A549 (cell line): Measurements from ENCODE around the gene TTC4. TPM values are rescaled to one million over a fixed set of nuclear protein-coding genes. Genes with fewer than 3 reads are reported as not detected.
A peak's percentile ranks its signal among the peaks of the same experiment; 100 is the strongest.

Experiments
- ATAC-seq, 2 experiments: fragments of 200-7000 bp in 1 of 2; fragments of >200 bp in 1 of 2; cut with Nextera tagmentation in 1 of 2; cut with Tn5 transposase in 1 of 2; 3 replicates each; pipeline versions ENCODE4 v1.8.0 to v1.9.1; 2018 to 2020; ENCODE audit warnings: mild to moderate bottlenecking in 1 of 2, moderate library complexity in 1 of 2
- CTCF ChIA-PET: fragments of 300-600 bp; sonication (Branson Sonifier 250); formaldehyde crosslinking; extraction: SDS; loops from one replicate; lab custom pipeline; 2021; ENCODE audit warnings: antibody characterized with exemption, inconsistent platforms; lab: Yijun Ruan, JAX
- POLR2A ChIA-PET: fragments of 350-600 bp; formaldehyde crosslinking; extraction: SDS; loops from one replicate; lab custom pipeline; 2021; ENCODE audit warnings: antibody characterized with exemption, inconsistent platforms; lab: Yijun Ruan, JAX
- DNase-seq, 2 experiments: peaks; one replicate each; pipeline versions ENCODE4 v3.0.0 to v3.0.0-alpha.2; 2011 to 2016; ENCODE audit warnings: low read depth in 1 of 2, low spot score in 1 of 2
- FAIRE-seq: peaks from 2 replicates; lab custom pipeline; 2011; peaks lifted over from hg19 to GRCh38; lab: Jason Lieb, UNC
- H3K27ac ChIP-seq, 2 experiments: fragments of >200 bp; sonication (Bioruptor Twin); formaldehyde crosslinking; 3 replicates each; pipeline ENCODE4 v1.5.1; 2016 to 2017
- H3K4me1 ChIP-seq: fragments of >200 bp; sonication (Bioruptor Twin); formaldehyde crosslinking; 3 replicates; pipeline ENCODE4 v1.6.1; 2016
- H3K4me2 ChIP-seq: fragments of >200 bp; sonication (Bioruptor Twin); formaldehyde crosslinking; 3 replicates; pipeline ENCODE4 v1.6.1; 2016
- H3K4me3 ChIP-seq: fragments of >200 bp; sonication (Bioruptor Twin); formaldehyde crosslinking; 3 replicates; pipeline ENCODE4 v1.5.1; 2016
- H3K9me3 ChIP-seq: fragments of >200 bp; sonication (Bioruptor Twin); formaldehyde crosslinking; 3 replicates; pipeline ENCODE4 v1.6.1; 2016
- BCL3 ChIP-seq: fragments of >200 bp; sonication (Bioruptor Twin); formaldehyde crosslinking; IDR thresholded peaks from 3 replicates; pipeline ENCODE4 v1.6.1; 2016
- CBX8 ChIP-seq: fragments of 200-600 bp; sonication (generic); IDR thresholded peaks from 2 replicates; pipeline ENCODE4 v1.6.1; 2016
- CEBPB ChIP-seq, 2 experiments: fragments of >200 bp in 1 of 2; sonication (Bioruptor Twin) in 1 of 2; formaldehyde crosslinking in 1 of 2; IDR thresholded peaks; 2 replicates each; pipeline ENCODE4 v1.6.1; 2012 to 2016
- CHD4 ChIP-seq: fragments of 200-600 bp; sonication (generic); IDR thresholded peaks from 2 replicates; pipeline ENCODE4 v1.6.1; 2016; ENCODE audit warnings: antibody characterized with exemption, mild to moderate bottlenecking, borderline replicate concordance
- EP300 ChIP-seq, 2 experiments: fragments of >200 bp; sonication (Bioruptor Twin); formaldehyde crosslinking; IDR thresholded peaks; 2 replicates in 1 of 2; 3 replicates in 1 of 2; pipeline ENCODE4 v1.6.1; 2016 to 2017
- ESRRA ChIP-seq: fragments of 150-350 bp; IDR thresholded peaks from 2 replicates; pipeline ENCODE4 v1.6.1; 2014; ENCODE audit warnings: mild to moderate bottlenecking, low read length, borderline replicate concordance
- FOSL2 ChIP-seq, 2 experiments: fragments of 450-650 bp in 1 of 2; fragments of >200 bp in 1 of 2; sonication (Bioruptor Twin) in 1 of 2; formaldehyde crosslinking; IDR thresholded peaks; 2 replicates each; pipeline versions ENCODE4 v1.5.0 to v1.6.1; 2016 to 2020; ENCODE audit warnings: mild to moderate bottlenecking in 1 of 2, moderate library complexity in 1 of 2
- FOXS1 ChIP-seq: fragments of 250-450 bp; sonication (Bioruptor Pico); IDR thresholded peaks from 2 replicates; pipeline ENCODE4 v1.5.0; 2020; ENCODE audit warnings: mild to moderate bottlenecking, moderate library complexity
- GATA3 ChIP-seq: IDR thresholded peaks from 2 replicates; pipeline ENCODE4 v1.6.1; 2012; ENCODE audit warnings: borderline replicate concordance
- HDAC2 ChIP-seq: fragments of 200-600 bp; sonication (generic); IDR thresholded peaks from 2 replicates; pipeline ENCODE4 v1.6.1; 2016
- HOXA7 ChIP-seq: fragments of 250-450 bp; sonication (Bioruptor Pico); IDR thresholded peaks from 2 replicates; pipeline ENCODE4 v1.5.0; 2020; ENCODE audit warnings: mild to moderate bottlenecking, moderate library complexity
- HOXB13 ChIP-seq: fragments of 250-450 bp; sonication (Bioruptor Pico); IDR thresholded peaks from 2 replicates; pipeline ENCODE4 v1.5.0; 2020; ENCODE audit warnings: low read depth, mild to moderate bottlenecking, moderate library complexity
- KDM1A ChIP-seq: fragments of 200-600 bp; sonication (generic); IDR thresholded peaks from 2 replicates; pipeline ENCODE4 v1.6.1; 2016; ENCODE audit warnings: low read depth, mild to moderate bottlenecking
- KDM5A ChIP-seq: fragments of 200-600 bp; sonication (generic); IDR thresholded peaks from 2 replicates; pipeline ENCODE4 v1.6.1; 2016; ENCODE audit warnings: antibody characterized with exemption, mild to moderate bottlenecking
- MAFK ChIP-seq: fragments of 450-650 bp; IDR thresholded peaks from 2 replicates; pipeline ENCODE4 v1.6.1; 2014; ENCODE audit not compliant: partially characterized antibody
- NFE2L2 ChIP-seq: fragments of 150-350 bp; conservative IDR thresholded peaks from 2 replicates; pipeline ENCODE4 v1.6.1; 2014; ENCODE audit warnings: low read length
- POLR2AphosphoS2 ChIP-seq: conservative IDR thresholded peaks from 2 replicates; pipeline ENCODE4 v1.6.1; 2012; ENCODE audit warnings: low read length, improper control_type of control experiment, inconsistent platforms
- RAD21 ChIP-seq, 2 experiments: fragments of >200 bp in 1 of 2; sonication (Bioruptor Twin) in 1 of 2; formaldehyde crosslinking in 1 of 2; IDR thresholded peaks in 1 of 2; conservative IDR thresholded peaks in 1 of 2; 2 replicates in 1 of 2; 3 replicates in 1 of 2; pipeline ENCODE4 v1.6.1; 2012 to 2018; ENCODE audit warnings: inconsistent platforms in 1 of 2
- RCOR1 ChIP-seq: fragments of 150-350 bp; IDR thresholded peaks from 2 replicates; pipeline ENCODE4 v1.6.1; 2014; ENCODE audit warnings: antibody characterized with exemption, low read length, low read depth
- RNF2 ChIP-seq: fragments of 200-600 bp; sonication (generic); IDR thresholded peaks from 2 replicates; pipeline ENCODE4 v1.6.1; 2016; ENCODE audit warnings: low read depth, mild to moderate bottlenecking, antibody characterized with exemption, moderate library complexity, borderline replicate concordance
- SMC3 ChIP-seq: fragments of >200 bp; sonication (Bioruptor Twin); formaldehyde crosslinking; IDR thresholded peaks from 3 replicates; pipeline ENCODE4 v1.6.1; 2018; ENCODE audit warnings: inconsistent platforms
- TFCP2L1 ChIP-seq: fragments of 250-450 bp; sonication (Bioruptor Pico); IDR thresholded peaks from 2 replicates; pipeline ENCODE4 v1.5.0; 2021; ENCODE audit warnings: mild to moderate bottlenecking
- TP53 ChIP-seq: fragments of 250-450 bp; sonication (Bioruptor Pico); IDR thresholded peaks from 2 replicates; pipeline ENCODE4 v1.5.0; 2021; ENCODE audit warnings: mild to moderate bottlenecking, moderate library complexity
- WGBS: methylation state at CpG from one replicate; pipeline ENCODE4 v1.1.6; 2017; ENCODE audit errors: missing lambda C conversion rate; 5-methylcytosine and 5-hydroxymethylcytosine counted together
- polyA plus RNA-seq, 4 experiments: library from polyadenylated mRNA; depleted of rRNA in 3 of 4; stranded (reverse); fragments of >200 nt; fragmentation: RNase III in 1 of 4; extraction: RNeasy Plus Mini Kit Qiagen cat#74134 plus additional on column Dnase treatment in 1 of 4; gene quantifications; 2 replicates in 3 of 4; 3 replicates in 1 of 4; pipeline ENCODE4 v1.2.3, GENCODE V29; 2011 to 2017
- TF ChIP-seq, protein P1 (sequence below): fragments of >200 bp; sonication (Bioruptor Twin); formaldehyde crosslinking; IDR thresholded peaks from 3 replicates; pipeline ENCODE4 v1.5.1; 2016
- TF ChIP-seq, protein P2 (sequence below): fragments of 250-450 bp; sonication (Bioruptor Pico); IDR thresholded peaks from 2 replicates; pipeline ENCODE4 v1.5.0; 2020; ENCODE audit warnings: low read depth, mild to moderate bottlenecking, moderate library complexity

The TTC4 gene
- polyA plus RNA-seq, 2 of the 4 experiments (the other 2 are of a cell fraction) = 20.4 to 27.1 TPM

DNA sequence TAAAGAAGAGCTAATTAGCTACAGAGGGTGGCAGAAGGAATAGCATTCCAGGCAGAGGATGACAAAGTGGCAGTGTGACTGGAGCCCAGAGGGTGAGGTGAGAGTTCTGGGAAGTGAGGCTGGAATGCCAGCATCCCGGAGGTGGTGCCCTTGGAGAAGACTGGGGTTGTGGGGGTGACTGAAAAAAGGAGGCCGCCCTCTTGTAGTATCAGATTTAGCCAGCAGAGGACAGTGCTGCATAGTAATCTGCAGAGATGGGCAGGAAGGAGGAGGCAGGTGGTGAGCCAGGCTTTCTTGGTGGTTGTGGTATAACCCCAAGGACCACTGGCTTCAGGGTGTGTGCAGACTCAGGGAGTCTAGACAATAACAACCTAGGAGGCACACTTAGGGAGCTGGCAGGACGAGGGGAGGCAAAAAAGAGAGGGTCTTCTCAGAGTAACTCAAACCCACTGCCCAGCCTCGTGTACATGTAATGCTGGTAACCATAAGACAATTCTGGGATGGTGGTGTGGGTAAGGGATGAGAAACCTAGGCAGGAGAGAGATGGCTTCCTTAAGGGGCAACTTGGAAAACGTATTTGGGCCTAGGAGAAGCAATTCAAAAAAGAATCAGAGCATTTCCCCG, 43.6 kb upstream of the TTC4 start:
- POLR2A ChIA-PET = no interaction called here
- Histone ChIP-seq H3K9me3 (no peaks in the 10 kb centered on the region), H3K4me2 (no peak overlapping the region), H3K4me1 (no peaks in the 10 kb centered on the region), H3K27ac (no peak overlapping the region), H3K4me3 (no peak overlapping the region)
- peak; percentile 40 to 47 for DNase-seq
- peak; percentile 80 to 97 for ATAC-seq
- no peak for TF ChIP-seq KDM1A
- no peak for TF ChIP-seq MAFK
- peak; percentile 77 for TF ChIP-seq SMC3
- no peak for TF ChIP-seq NFE2L2
- no peak for TF ChIP-seq HOXB13
- no peak for TF ChIP-seq POLR2AphosphoS2
- TF ChIP-seq, protein P1, sequence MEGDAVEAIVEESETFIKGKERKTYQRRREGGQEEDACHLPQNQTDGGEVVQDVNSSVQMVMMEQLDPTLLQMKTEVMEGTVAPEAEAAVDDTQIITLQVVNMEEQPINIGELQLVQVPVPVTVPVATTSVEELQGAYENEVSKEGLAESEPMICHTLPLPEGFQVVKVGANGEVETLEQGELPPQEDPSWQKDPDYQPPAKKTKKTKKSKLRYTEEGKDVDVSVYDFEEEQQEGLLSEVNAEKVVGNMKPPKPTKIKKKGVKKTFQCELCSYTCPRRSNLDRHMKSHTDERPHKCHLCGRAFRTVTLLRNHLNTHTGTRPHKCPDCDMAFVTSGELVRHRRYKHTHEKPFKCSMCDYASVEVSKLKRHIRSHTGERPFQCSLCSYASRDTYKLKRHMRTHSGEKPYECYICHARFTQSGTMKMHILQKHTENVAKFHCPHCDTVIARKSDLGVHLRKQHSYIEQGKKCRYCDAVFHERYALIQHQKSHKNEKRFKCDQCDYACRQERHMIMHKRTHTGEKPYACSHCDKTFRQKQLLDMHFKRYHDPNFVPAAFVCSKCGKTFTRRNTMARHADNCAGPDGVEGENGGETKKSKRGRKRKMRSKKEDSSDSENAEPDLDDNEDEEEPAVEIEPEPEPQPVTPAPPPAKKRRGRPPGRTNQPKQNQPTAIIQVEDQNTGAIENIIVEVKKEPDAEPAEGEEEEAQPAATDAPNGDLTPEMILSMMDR = peak; percentile 71
- no peak for TF ChIP-seq HOXA7 (CRISPR knock-in tag)
- no peak for TF ChIP-seq KDM5A
- no peak for TF ChIP-seq RCOR1
- TF ChIP-seq BCL3 = no peak
- no peak for TF ChIP-seq CEBPB (IDR thresholded peaks at IDR 0.05)
- no peak for TF ChIP-seq TP53 (CRISPR knock-in tag)
- TF ChIP-seq RAD21 (conservative IDR thresholded peaks at IDR 0.05 in 1 of 2, IDR thresholded peaks at IDR 0.05 in 1 of 2) = peak; percentile 80 to 90
- TF ChIP-seq, protein P2, sequence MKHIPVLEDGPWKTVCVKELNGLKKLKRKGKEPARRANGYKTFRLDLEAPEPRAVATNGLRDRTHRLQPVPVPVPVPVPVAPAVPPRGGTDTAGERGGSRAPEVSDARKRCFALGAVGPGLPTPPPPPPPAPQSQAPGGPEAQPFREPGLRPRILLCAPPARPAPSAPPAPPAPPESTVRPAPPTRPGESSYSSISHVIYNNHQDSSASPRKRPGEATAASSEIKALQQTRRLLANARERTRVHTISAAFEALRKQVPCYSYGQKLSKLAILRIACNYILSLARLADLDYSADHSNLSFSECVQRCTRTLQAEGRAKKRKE (CRISPR knock-in tag) = no peak
- TF ChIP-seq EP300 (IDR thresholded peaks at IDR 0.05) = no peak
- TF ChIP-seq FOXS1 (CRISPR knock-in tag) = no peak
- no peak for TF ChIP-seq TFCP2L1 (CRISPR knock-in tag)
- no peak for TF ChIP-seq HDAC2
- 29% methylated on average over 6 of the region's 6 CpGs for WGBS
- CTCF ChIA-PET = interaction anchor here (0.6 to 2.0 kb wide), 12 partner anchors 9 to 535 kb away, joined by 3 to 9 read pairs (median 3); partner anchors contain the start of gene TTC22
- FAIRE-seq = no peak

DNA sequence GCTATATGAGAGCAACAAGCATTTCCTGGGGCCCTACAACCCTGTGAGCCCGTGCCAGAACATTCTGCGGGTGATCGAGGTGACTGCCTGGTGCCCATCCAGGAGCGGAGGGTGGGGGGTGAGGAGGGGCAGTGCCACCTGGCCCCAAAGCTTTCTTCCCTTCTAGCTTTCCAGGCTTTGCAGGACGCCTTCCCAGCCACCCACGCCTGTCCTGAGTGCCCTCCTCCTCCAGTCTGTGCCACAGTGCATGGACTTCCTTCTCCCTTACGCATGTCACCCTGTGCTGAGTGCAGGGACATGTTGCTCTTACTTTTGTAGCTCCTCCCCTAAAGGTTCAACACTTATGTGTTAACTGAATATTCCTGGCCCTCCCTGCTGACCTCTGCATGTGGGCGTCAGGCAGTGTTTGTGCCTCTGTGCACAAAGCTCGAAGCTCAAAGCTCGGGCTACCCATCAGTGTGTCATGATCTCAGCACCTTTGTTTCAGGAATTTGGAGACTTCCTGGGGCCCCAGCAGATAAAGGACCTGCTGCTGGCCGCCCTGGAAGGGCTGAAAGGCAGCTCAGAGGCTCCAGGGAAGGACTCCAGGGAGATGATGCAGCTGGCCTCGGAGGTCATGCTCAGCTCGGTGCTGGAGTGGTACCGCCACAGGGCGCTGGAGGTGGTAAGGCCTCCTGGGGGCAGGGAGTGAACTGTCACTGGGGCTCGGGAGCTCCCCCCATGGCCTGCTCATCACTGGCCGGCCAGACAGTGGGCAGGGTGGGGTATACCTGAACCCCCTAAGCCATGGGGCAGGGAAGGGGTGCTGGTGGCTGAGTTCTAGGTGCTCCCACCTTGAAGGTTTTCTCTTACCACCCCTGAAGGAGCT, 36.7 kb upstream of the TTC4 start:
- TF ChIP-seq POLR2AphosphoS2 (no peak), CHD4 (no peak), FOSL2 (IDR thresholded peaks at IDR 0.05) (no peak), FOSL2 (CRISPR knock-in tag; IDR thresholded peaks at IDR 0.05) (no peak), RNF2 (no peak), ESRRA (no peak), CBX8 (no peak), GATA3 (no peak)
- WGBS = 62% methylated on average over 15 of the region's 17 CpGs
- CTCF ChIA-PET = no interaction called here
- Histone ChIP-seq H3K4me3 (no peak overlapping the region), H3K9me3 (no peaks in the 10 kb centered on the region), H3K27ac (no peak overlapping the region), H3K4me2 (no peak overlapping the region), H3K4me1 (no peaks in the 10 kb centered on the region)
- FAIRE-seq (no peak), ATAC-seq (peak; percentile 10 to 30; a peak in 1 of 6 replicates), DNase-seq (no peak)
- POLR2A ChIA-PET = no interaction called here
